Endodermal cell (in vitro differentiated cells): ENCODE measurements around the gene MYBPC2. TPM values are rescaled to one million over a fixed set of nuclear protein-coding genes. Genes with fewer than 3 reads are reported as not detected.

Experiments used
- DNase-seq: peaks from one replicate; pipeline ENCODE4 v3.0.0-alpha.2; 2017
- H3K27ac ChIP-seq: 2 replicates; pipeline ENCODE4 v1.5.1; 2013; ENCODE audit warnings: mild to moderate bottlenecking, low read depth, low read length, moderate library complexity
- H3K27me3 ChIP-seq: 2 replicates; pipeline ENCODE4 v1.6.1; 2013; ENCODE audit warnings: mild to moderate bottlenecking, low read length, moderate library complexity; ENCODE audit not compliant: insufficient read depth, control insufficient read depth, poor library complexity, severe bottlenecking
- H3K36me3 ChIP-seq: 2 replicates; pipeline ENCODE4 v1.7.0; 2013; ENCODE audit warnings: mild to moderate bottlenecking, low read length, moderate library complexity; ENCODE audit not compliant: control insufficient read depth, insufficient read depth
- H3K4me1 ChIP-seq: one replicate; pipeline ENCODE4 v1.7.0; 2013; ENCODE audit warnings: low read length; ENCODE audit not compliant: control insufficient read depth, insufficient read depth
- H3K4me3 ChIP-seq: 2 replicates; pipeline ENCODE4 v1.5.1; 2013; ENCODE audit warnings: mild to moderate bottlenecking, low read length, moderate library complexity
- H3K9ac ChIP-seq: 2 replicates; pipeline ENCODE4 v1.6.1; 2013; ENCODE audit warnings: mild to moderate bottlenecking, low read length, moderate library complexity; ENCODE audit not compliant: poor library complexity, severe bottlenecking; ENCODE audit errors: extremely low read depth
- H3K9me3 ChIP-seq: 2 replicates; pipeline ENCODE4 v1.6.1; 2013; ENCODE audit warnings: mild to moderate bottlenecking, low read length, moderate library complexity; ENCODE audit not compliant: control insufficient read depth
- H3K27ac Mint-ChIP-seq: 2 replicates; pipeline ENCODE4 v1.8.0; 2020; ENCODE audit warnings: mixed read lengths
- H3K27me3 Mint-ChIP-seq: 2 replicates; pipeline ENCODE4 v1.8.0; 2021; ENCODE audit warnings: mild to moderate bottlenecking, mixed read lengths; ENCODE audit not compliant: insufficient read depth
- H3K36me3 Mint-ChIP-seq: 2 replicates; pipeline ENCODE4 v1.8.0; 2020; ENCODE audit warnings: low read depth, mixed read lengths
- H3K4me1 Mint-ChIP-seq: 2 replicates; pipeline ENCODE4 v1.8.0; 2020; ENCODE audit warnings: mixed read lengths
- H3K4me3 Mint-ChIP-seq: 2 replicates; pipeline ENCODE4 v1.8.0; 2020; ENCODE audit warnings: mild to moderate bottlenecking, moderate library complexity, mixed read lengths
- H3K9me3 Mint-ChIP-seq: 2 replicates; pipeline ENCODE4 v1.8.0; 2020; ENCODE audit warnings: mild to moderate bottlenecking, mixed read lengths
- WGBS, 2 experiments: methylation state at CpG; one replicate each; pipeline versions ENCODE4 v1.1.5 to v1.1.7; 2013; ENCODE audit warnings: missing lambda C conversion rate in 2 of 2, mixed read lengths in 1 of 2; ENCODE audit not compliant: insufficient coverage in 1 of 2, insufficient read length in 1 of 2; 5-methylcytosine and 5-hydroxymethylcytosine counted together
- total RNA-seq, 2 donors: library from RNA; stranded (reverse); fragmentation: NEBNext Ultra II Directional in 1 of 2; extraction: Animal tissue kit (Norgen Biotek cat#: 25700) in 1 of 2; gene quantifications; 2 replicates in 1 of 2; 3 replicates in 1 of 2; pipeline ENCODE4 v1.2.1, GENCODE V29; 2021
- TF ChIP-seq, protein P1 (sequence below): fragments of 200-600 bp; sonication (generic); conservative IDR thresholded peaks from 2 replicates; pipeline ENCODE4 v1.5.0; 2021; ENCODE audit warnings: antibody characterized with exemption, mild to moderate bottlenecking

The MYBPC2 gene
- total RNA-seq, 2 donors from 2014 or later, result 1.9 to 2.3 TPM

DNA sequence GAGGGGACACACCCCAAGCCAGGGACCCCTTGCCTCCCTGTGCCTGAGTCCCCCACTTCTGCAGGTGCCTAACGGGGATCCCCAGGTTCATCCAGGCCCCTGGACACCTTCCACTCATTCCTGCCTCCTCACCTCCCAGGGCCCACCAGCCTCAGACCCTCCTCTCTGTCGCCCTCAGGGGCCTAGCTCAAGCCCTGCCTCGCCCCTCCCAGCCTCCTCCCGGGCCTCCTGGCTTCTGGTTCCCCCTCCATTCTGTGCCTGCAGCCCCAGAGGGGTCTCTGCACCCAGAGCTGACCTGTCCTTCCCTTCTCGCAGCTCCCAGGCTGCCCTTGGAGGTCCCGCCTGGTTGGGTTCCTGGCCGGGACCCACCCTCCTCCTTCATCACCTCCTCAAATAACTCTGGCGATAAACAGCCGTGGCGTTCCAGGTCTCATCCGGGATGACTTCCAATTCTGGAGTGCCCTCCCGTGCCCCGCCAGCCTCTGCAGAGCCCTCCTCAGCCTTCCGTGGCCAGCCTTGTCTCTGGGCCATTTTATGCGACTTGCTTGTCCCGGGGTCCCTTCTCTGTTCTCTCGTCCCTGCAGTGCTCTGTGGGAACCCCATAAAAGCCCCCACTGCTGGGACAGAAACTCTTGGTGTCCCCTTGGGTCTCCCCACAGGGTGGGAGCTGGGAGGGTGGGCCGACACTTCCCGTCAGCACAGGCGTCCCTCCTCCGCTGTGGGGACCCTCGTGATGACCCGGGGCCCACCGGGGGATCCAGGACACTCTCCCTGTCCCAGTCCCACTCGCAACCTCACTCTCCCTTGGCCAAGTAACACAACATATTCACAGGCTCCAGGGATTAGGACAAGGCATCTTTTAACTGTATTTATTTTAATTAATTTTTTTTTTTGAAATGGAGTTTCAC lies 69.1 kb downstream of the MYBPC2 start:
- H3K27ac ChIP-seq, result no peak overlapping the region
- H3K4me3 ChIP-seq, result no peak overlapping the region
- no peak overlapping the region for H3K9ac ChIP-seq
- Mint-ChIP-seq H3K9me3 (no peaks in the 10 kb centered on the region), H3K4me3 (no peak overlapping the region), H3K36me3 (no peaks in the 10 kb centered on the region), H3K4me1 (no peaks in the 10 kb centered on the region), H3K27ac (no peak overlapping the region), H3K27me3 (peaks cover 7% of the 10 kb centered on the region)
- WGBS, 2 experiments, result 81 to 83% methylated on average over 11 to 25 of the region's 25 CpGs
- H3K27me3 ChIP-seq, result peaks cover 29% of the 10 kb centered on the region
- H3K9me3 ChIP-seq, result peaks cover 28% of the 10 kb centered on the region
- TF ChIP-seq, protein P1, sequence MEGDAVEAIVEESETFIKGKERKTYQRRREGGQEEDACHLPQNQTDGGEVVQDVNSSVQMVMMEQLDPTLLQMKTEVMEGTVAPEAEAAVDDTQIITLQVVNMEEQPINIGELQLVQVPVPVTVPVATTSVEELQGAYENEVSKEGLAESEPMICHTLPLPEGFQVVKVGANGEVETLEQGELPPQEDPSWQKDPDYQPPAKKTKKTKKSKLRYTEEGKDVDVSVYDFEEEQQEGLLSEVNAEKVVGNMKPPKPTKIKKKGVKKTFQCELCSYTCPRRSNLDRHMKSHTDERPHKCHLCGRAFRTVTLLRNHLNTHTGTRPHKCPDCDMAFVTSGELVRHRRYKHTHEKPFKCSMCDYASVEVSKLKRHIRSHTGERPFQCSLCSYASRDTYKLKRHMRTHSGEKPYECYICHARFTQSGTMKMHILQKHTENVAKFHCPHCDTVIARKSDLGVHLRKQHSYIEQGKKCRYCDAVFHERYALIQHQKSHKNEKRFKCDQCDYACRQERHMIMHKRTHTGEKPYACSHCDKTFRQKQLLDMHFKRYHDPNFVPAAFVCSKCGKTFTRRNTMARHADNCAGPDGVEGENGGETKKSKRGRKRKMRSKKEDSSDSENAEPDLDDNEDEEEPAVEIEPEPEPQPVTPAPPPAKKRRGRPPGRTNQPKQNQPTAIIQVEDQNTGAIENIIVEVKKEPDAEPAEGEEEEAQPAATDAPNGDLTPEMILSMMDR, result no peak
- no peak for DNase-seq
- H3K36me3 ChIP-seq, result no peaks in the 10 kb centered on the region
- H3K4me1 ChIP-seq, result no peaks in the 10 kb centered on the region

DNA sequence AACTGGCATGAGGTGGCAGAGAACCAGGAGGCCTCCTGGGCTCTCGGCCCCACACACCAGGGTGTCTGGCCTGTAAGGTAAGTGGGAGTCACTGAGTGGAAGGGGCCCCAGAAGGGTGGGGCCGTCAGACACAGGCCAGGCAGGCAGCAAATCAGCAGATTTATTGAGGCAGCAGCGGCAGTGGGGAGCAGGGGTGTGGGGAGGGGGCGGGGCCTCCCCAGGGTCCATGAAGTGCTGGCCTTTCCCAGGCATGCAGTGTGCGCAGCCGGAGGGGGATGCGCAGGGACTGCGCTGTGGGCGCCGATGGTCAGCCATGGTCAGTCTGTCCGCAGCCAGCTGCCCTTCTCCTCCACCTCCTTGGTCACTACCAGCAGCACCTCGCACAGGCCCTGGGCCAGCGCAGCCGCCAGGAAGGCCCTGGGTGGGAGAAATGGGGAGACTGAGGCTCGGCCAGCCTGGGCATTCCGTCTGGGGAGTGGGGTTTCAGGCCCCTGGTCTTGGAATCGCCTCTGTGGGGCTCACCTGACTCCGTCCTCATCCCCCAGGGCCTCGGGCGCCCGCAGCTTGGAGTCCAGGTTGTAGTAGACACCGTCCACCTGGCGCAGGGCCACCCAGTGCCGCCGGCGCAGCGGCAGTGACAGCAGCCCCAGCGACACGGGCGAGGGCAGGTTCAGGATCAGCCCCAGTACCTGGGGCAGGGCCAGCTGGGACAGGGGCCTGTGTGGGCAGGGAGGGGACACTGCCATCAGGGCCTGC lies 73.3 kb downstream of the MYBPC2 start:
- Histone ChIP-seq H3K4me1 (no peaks in the 10 kb centered on the region), H3K27me3 (no peaks in the 10 kb centered on the region), H3K27ac (no peak overlapping the region), H3K36me3 (no peaks in the 10 kb centered on the region), H3K4me3 (no peak overlapping the region), H3K9ac (no peak overlapping the region), H3K9me3 (no peaks in the 10 kb centered on the region)
- peaks cover 17% of the 10 kb centered on the region for H3K27me3 Mint-ChIP-seq
- H3K27ac Mint-ChIP-seq, result no peak overlapping the region
- H3K4me3 Mint-ChIP-seq, result no peak overlapping the region
- TF ChIP-seq, protein P1, result no peak
- H3K9me3 Mint-ChIP-seq, result no peaks in the 10 kb centered on the region
- H3K36me3 Mint-ChIP-seq, result no peaks in the 10 kb centered on the region
- DNase-seq, result no peak
- 92 to 96% methylated on average over 18 to 30 of the region's 30 CpGs for WGBS, 2 experiments
- no peaks in the 10 kb centered on the region for H3K4me1 Mint-ChIP-seq

DNA sequence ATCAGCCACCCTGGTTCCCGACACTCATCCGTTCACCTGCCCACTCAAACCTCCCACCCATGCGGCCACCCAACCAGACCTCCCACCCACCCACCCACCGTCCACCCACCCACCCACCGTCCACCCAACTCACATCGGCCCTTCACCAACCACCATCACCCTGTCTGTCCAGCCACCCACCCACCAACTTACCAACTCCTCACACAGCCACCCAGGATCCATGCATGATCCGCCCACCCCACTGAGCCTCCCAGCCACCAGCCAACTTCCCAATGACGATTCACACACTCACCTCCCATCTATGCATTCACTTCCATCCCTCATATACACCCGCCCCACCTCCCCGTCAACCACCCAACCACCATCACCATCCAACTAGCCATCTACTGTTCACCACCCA lies 74.0 kb downstream of the MYBPC2 start:
- H3K4me3 Mint-ChIP-seq, result no peak overlapping the region
- no peaks in the 10 kb centered on the region for H3K9me3 ChIP-seq
- WGBS, 2 experiments, result 90% methylated on average over 4 of the region's 10 CpGs; no CpG with 5 or more reads in 1 of the 2 experiments
- no peak overlapping the region for H3K27ac ChIP-seq
- H3K27ac Mint-ChIP-seq, result no peak overlapping the region
- H3K4me1 ChIP-seq, result no peaks in the 10 kb centered on the region
- H3K9me3 Mint-ChIP-seq, result no peaks in the 10 kb centered on the region
- H3K9ac ChIP-seq, result no peak overlapping the region
- H3K27me3 Mint-ChIP-seq, result peaks cover 16% of the 10 kb centered on the region
- no peak overlapping the region for H3K4me3 ChIP-seq
- no peak for DNase-seq
- no peaks in the 10 kb centered on the region for H3K27me3 ChIP-seq
- TF ChIP-seq, protein P1, result no peak
- no peaks in the 10 kb centered on the region for H3K36me3 ChIP-seq
- H3K4me1 Mint-ChIP-seq, result no peaks in the 10 kb centered on the region
- H3K36me3 Mint-ChIP-seq, result no peaks in the 10 kb centered on the region
